Gastroesophageal sphincter (tissue), 3 donors: Measurements from ENCODE around the gene OTOF.

Experiments used
- POLR2A ChIP-seq, 2 donors: fragments of 450-650 bp; IDR thresholded peaks; one replicate each; pipeline ENCODE4 v1.6.1; 2017; ENCODE audit warnings: antibody characterized with exemption in 2 of 2, mild to moderate bottlenecking in 2 of 2, moderate library complexity in 1 of 2
- TF ChIP-seq, protein P1 (sequence below), 4 experiments: fragments of 200-600 bp in 2 of 4; fragments of 450-650 bp in 2 of 4; sonication (generic) in 1 of 4; IDR thresholded peaks; one replicate each; pipeline ENCODE4 v1.5.1; 2017 to 2019; ENCODE audit warnings: antibody characterized with exemption in 4 of 4, mild to moderate bottlenecking in 2 of 4, moderate library complexity in 2 of 4

DNA sequence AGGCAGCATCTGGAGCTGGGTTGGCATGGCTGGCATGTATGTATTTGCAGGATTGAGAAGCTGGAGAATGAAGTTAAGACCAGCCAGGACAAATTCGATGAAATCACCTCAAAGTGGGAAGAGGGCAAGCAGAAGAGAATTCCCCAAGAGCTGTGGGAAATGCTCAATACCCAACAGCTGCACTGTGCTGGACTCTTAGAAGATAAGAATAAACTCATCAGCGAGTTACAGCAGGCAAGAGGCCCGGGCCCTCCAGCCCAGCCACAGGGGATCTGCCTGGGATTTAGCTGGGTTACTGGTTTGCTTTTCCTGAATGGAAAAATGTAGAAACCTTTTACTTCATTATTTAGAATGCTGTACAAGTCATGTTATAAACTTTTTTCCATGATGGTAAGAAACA is 53.7 kb downstream of the OTOF start:
- no peak for TF ChIP-seq POLR2A (IDR thresholded peaks at IDR 0.05)
- TF ChIP-seq, protein P1, sequence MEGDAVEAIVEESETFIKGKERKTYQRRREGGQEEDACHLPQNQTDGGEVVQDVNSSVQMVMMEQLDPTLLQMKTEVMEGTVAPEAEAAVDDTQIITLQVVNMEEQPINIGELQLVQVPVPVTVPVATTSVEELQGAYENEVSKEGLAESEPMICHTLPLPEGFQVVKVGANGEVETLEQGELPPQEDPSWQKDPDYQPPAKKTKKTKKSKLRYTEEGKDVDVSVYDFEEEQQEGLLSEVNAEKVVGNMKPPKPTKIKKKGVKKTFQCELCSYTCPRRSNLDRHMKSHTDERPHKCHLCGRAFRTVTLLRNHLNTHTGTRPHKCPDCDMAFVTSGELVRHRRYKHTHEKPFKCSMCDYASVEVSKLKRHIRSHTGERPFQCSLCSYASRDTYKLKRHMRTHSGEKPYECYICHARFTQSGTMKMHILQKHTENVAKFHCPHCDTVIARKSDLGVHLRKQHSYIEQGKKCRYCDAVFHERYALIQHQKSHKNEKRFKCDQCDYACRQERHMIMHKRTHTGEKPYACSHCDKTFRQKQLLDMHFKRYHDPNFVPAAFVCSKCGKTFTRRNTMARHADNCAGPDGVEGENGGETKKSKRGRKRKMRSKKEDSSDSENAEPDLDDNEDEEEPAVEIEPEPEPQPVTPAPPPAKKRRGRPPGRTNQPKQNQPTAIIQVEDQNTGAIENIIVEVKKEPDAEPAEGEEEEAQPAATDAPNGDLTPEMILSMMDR (IDR thresholded peaks at IDR 0.05): no peak
